ENCODE measurements around the gene IGF2BP3. TPM values are rescaled to one million over a fixed set of nuclear protein-coding genes. Genes with fewer than 3 reads are reported as not detected.

Gene IGF2BP3
- total and polyA plus RNA-seq, 2 donors (not counting 1 experiment from before 2014, with no cell fraction given), result 4.3 to 11.2 TPM

- Histone ChIP-seq H2AFZ (ENCODE audit: low read length) (no peak overlapping the region), H3K9ac (ENCODE audit: insufficient read depth, low read length) (no peak overlapping the region), H3K4me1 (ENCODE audit: control insufficient read depth, extremely low read depth, insufficient read depth, low read length) (no peaks in the 10 kb centered on the region), H3K4me3 (replicated peaks in 1 of 4; ENCODE audit: control extremely low read depth in 1 of 4, insufficient read depth in 1 of 4, low read depth in 3 of 4, low read length in 4 of 4) (no peak overlapping the region), H3K36me3 (ENCODE audit: control insufficient read depth, insufficient read depth, low read length) (no peaks in the 10 kb centered on the region), H3K27me3 (ENCODE audit: control insufficient read depth, insufficient read depth, low read length) (no peaks in the 10 kb centered on the region), H3K4me2 (ENCODE audit: extremely low read depth, insufficient read depth, low read length) (no peak overlapping the region), H3K9me3 (ENCODE audit: control insufficient read depth, insufficient read depth, low read depth, low read length) (no peaks in the 10 kb centered on the region), H4K20me1 (ENCODE audit: control insufficient read depth, extremely low read depth, insufficient read depth, low read length) (no peaks in the 10 kb centered on the region), H3K27ac (ENCODE audit: insufficient read depth, low read length) (no peak overlapping the region), H3K79me2 (ENCODE audit: control insufficient read depth, insufficient read depth, low read length) (no peaks in the 10 kb centered on the region)
- TF ChIP-seq EZH2 (IDR thresholded peaks at IDR 0.05; ENCODE audit: low read length, missing control alignments) (no peak), CTCF (conservative IDR thresholded peaks at IDR 0.05 in 1 of 2, IDR thresholded peaks at IDR 0.05 in 1 of 2; ENCODE audit: low read depth in 1 of 2, low read length in 2 of 2) (no peak)
- DNase-seq (ENCODE audit: low read depth in 2 of 2), result no peak
These were observed 47.4 kb downstream of the IGF2BP3 start for GRCh38 chr7:23422909-23423308.

- no peaks in the 10 kb centered on the region for H3K9me3 ChIP-seq (ENCODE audit: control insufficient read depth, insufficient read depth, low read depth, low read length)
- H3K4me1 ChIP-seq (ENCODE audit: control insufficient read depth, extremely low read depth, insufficient read depth, low read length), result no peaks in the 10 kb centered on the region
- H3K79me2 ChIP-seq (ENCODE audit: control insufficient read depth, insufficient read depth, low read length), result no peaks in the 10 kb centered on the region
- H3K4me2 ChIP-seq (ENCODE audit: extremely low read depth, insufficient read depth, low read length), result no peak overlapping the region
- no peak for DNase-seq (ENCODE audit: low read depth in 2 of 2)
- no peak overlapping the region for H2AFZ ChIP-seq (ENCODE audit: low read length)
- no peak overlapping the region for H3K9ac ChIP-seq (ENCODE audit: insufficient read depth, low read length)
- no peaks in the 10 kb centered on the region for H3K27me3 ChIP-seq (ENCODE audit: control insufficient read depth, insufficient read depth, low read length)
- TF ChIP-seq EZH2 (IDR thresholded peaks at IDR 0.05; ENCODE audit: low read length, missing control alignments) (no peak), CTCF (conservative IDR thresholded peaks at IDR 0.05 in 1 of 2, IDR thresholded peaks at IDR 0.05 in 1 of 2; ENCODE audit: low read depth in 1 of 2, low read length in 2 of 2) (no peak)
- no peaks in the 10 kb centered on the region for H4K20me1 ChIP-seq (ENCODE audit: control insufficient read depth, extremely low read depth, insufficient read depth, low read length)
- no peak overlapping the region for H3K27ac ChIP-seq (ENCODE audit: insufficient read depth, low read length)
- H3K4me3 ChIP-seq (replicated peaks in 1 of 4; ENCODE audit: control extremely low read depth in 1 of 4, insufficient read depth in 1 of 4, low read depth in 3 of 4, low read length in 4 of 4), result no peak overlapping the region
- no peaks in the 10 kb centered on the region for H3K36me3 ChIP-seq (ENCODE audit: control insufficient read depth, insufficient read depth, low read length)
These were observed 47.9 kb downstream of the IGF2BP3 start for GRCh38 chr7:23422384-23422783.

GRCh38 chr7:23419845-23420244, 50.4 kb downstream of the IGF2BP3 start:
- H3K4me3 ChIP-seq (replicated peaks in 1 of 4; ENCODE audit: control extremely low read depth in 1 of 4, insufficient read depth in 1 of 4, low read depth in 3 of 4, low read length in 4 of 4), result no peak overlapping the region
- no peaks in the 10 kb centered on the region for H3K36me3 ChIP-seq (ENCODE audit: control insufficient read depth, insufficient read depth, low read length)
- H3K9me3 ChIP-seq (ENCODE audit: control insufficient read depth, insufficient read depth, low read depth, low read length), result no peaks in the 10 kb centered on the region
- H3K4me2 ChIP-seq (ENCODE audit: extremely low read depth, insufficient read depth, low read length), result no peak overlapping the region
- H3K9ac ChIP-seq (ENCODE audit: insufficient read depth, low read length), result no peak overlapping the region
- H4K20me1 ChIP-seq (ENCODE audit: control insufficient read depth, extremely low read depth, insufficient read depth, low read length), result no peaks in the 10 kb centered on the region
- no peak overlapping the region for H3K27ac ChIP-seq (ENCODE audit: insufficient read depth, low read length)
- TF ChIP-seq EZH2 (IDR thresholded peaks at IDR 0.05; ENCODE audit: low read length, missing control alignments), result no peak
- no peak for TF ChIP-seq CTCF (conservative IDR thresholded peaks at IDR 0.05 in 1 of 2, IDR thresholded peaks at IDR 0.05 in 1 of 2; ENCODE audit: low read depth in 1 of 2, low read length in 2 of 2)
- H3K4me1 ChIP-seq (ENCODE audit: control insufficient read depth, extremely low read depth, insufficient read depth, low read length), result no peaks in the 10 kb centered on the region
- no peaks in the 10 kb centered on the region for H3K79me2 ChIP-seq (ENCODE audit: control insufficient read depth, insufficient read depth, low read length)
- no peak overlapping the region for H2AFZ ChIP-seq (ENCODE audit: low read length)
- no peaks in the 10 kb centered on the region for H3K27me3 ChIP-seq (ENCODE audit: control insufficient read depth, insufficient read depth, low read length)
- DNase-seq (ENCODE audit: low read depth in 2 of 2), result no peak
